Stomach (tissue), 9 donors: ENCODE measurements around the gene UGT1A5. TPM values are rescaled to one million over a fixed set of nuclear protein-coding genes. Genes with fewer than 3 reads are reported as not detected.

ENCODE experiments used
- DNase-seq, 2 donors: peaks; one replicate each; pipeline versions ENCODE4 v3.0.0 to v3.0.0-alpha.2; 2013 to 2019
- H3K27ac ChIP-seq, 5 donors: fragments of 200-600 bp in 4 of 5; sonication (generic) in 4 of 5; one replicate each; pipeline ENCODE4 v1.5.1; 2013 to 2019; ENCODE audit warnings: mild to moderate bottlenecking in 1 of 5, moderate library complexity in 1 of 5
- H3K27me3 ChIP-seq, 3 donors: fragments of 200-600 bp; sonication (generic); one replicate each; pipeline ENCODE4 v1.5.1; 2017 to 2019; ENCODE audit warnings: mixed run types in 1 of 3
- H3K36me3 ChIP-seq, 4 donors: fragments of 200-600 bp; sonication (generic); 1 replicate in 3 of 4; 2 replicates in 1 of 4; pipeline ENCODE4 v1.5.1; 2016 to 2019
- H3K4me1 ChIP-seq, 4 donors: fragments of 200-600 bp; sonication (generic); one replicate each; pipeline ENCODE4 v1.5.1; 2016 to 2019
- H3K4me3 ChIP-seq, 4 donors: fragments of 200-600 bp; sonication (generic) in 3 of 4; one replicate each; pipeline ENCODE4 v1.5.1; 2016 to 2019; ENCODE audit warnings: mild to moderate bottlenecking in 1 of 4
- H3K9me3 ChIP-seq, 4 donors: fragments of 200-600 bp; sonication (generic); one replicate each; pipeline ENCODE4 v1.5.1; 2016 to 2019
- EP300 ChIP-seq: sonication (generic); formaldehyde crosslinking; IDR thresholded peaks from one replicate; pipeline ENCODE4 v1.6.1; 2017; ENCODE audit warnings: antibody characterized with exemption
- POLR2A ChIP-seq, 4 donors: fragments of 450-650 bp; IDR thresholded peaks; one replicate each; pipeline ENCODE4 v1.6.1; 2016; ENCODE audit warnings: antibody characterized with exemption in 4 of 4, control low read depth in 2 of 4, mild to moderate bottlenecking in 1 of 4, moderate library complexity in 1 of 4
- POLR2AphosphoS5 ChIP-seq, 3 donors: sonication (generic); formaldehyde crosslinking; IDR thresholded peaks; one replicate each; pipeline ENCODE4 v1.6.1; 2016; ENCODE audit warnings: antibody characterized with exemption in 3 of 3
- WGBS, 5 donors: extraction: QIAGEN DNeasy Blood & Tissue Kit in 3 of 5; methylation state at CpG; one replicate each; pipeline versions ENCODE4 v1.1.5 to v1.1.7; 2013 to 2018; 5-methylcytosine and 5-hydroxymethylcytosine counted together
- intact Hi-C: fragments of 100-400 bp; cut with DNase I; formaldehyde crosslinking; loops from one replicate; pipeline ENCODE4 v1.15.1; 2023; ENCODE audit warnings: low total_unique reads
- polyA plus RNA-seq, 3 donors: library from polyadenylated mRNA; stranded (reverse); fragments of 200-250 nt; gene quantifications; one replicate each; pipeline ENCODE4 v1.2.3, GENCODE V29; 2013
- total RNA-seq, 5 donors: library from RNA; depleted of rRNA; stranded (reverse); fragments of >200 nt; gene quantifications; one replicate each; pipeline versions ENCODE4 v1.1.0 to v1.2.3, GENCODE V29; 2014 to 2016
- TF ChIP-seq, protein P1 (sequence below), 7 experiments: fragments of 450-650 bp in 4 of 7; fragments of 200-600 bp in 3 of 7; sonication (generic) in 3 of 7; IDR thresholded peaks; one replicate each; pipeline ENCODE4 v1.5.1; 2016 to 2019; ENCODE audit warnings: antibody characterized with exemption in 7 of 7, control low read depth in 2 of 7, mild to moderate bottlenecking in 1 of 7
- donor health status: healthy with polysubstance abuse.
- donor health status: Bipolar disorder and iron deficiency.
- donor health status: healthy.

The UGT1A5 gene
- total and polyA plus RNA-seq, 8 donors: 0.37 to 13.0 (median 1.7) TPM; not detected in 5

DNA sequence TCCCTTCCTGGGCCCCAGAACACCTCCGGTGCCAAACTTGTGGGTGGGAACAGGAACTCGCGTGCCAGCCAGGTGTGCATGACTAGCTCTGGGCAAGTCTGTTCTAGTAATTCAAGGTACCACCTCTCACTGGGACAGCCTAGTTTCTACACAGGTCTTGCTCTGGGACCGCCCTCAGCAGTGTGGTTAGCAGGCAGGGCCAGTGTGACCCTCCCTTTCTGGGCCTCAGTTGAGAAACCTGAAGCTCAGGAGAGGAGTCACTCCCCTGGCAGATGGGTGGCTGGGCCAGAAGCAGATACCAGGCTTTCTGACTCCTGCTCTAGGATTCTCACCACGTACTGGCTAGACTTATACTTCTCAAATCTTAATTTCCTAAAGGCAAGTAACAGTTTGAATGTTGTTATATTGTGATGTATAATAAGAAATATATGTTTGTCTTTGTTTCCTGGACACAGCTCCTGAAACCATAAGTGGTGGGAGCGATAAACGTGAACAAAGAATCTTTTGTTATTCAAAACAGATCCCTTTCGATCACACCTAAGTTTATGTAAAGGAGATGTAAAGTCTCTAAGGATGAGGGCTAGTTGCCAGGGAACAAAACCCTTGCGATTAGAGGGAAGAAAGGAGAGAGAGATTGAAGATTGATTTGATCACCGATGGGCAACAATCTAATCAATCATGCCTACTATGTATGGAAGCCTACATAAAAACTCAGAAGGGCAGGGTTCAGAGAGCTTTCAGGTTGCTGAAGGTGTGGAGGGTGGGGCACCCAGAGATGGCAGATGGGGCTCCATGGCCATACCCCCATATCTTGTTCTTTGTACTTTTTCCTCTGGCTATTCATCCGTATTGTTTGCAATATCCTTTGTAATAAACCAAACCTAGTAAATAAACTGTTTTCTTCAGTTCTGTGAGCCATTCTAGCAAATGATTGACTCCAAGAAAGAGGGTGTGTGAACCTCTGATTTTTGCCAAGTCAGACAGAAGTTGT is 21.0 kb upstream of the UGT1A5 start:
- peak overlapping the region in 2 of 4 donors; percentile 12 to 38 for H3K4me3 ChIP-seq
- WGBS, 5 donors: 32 to 55% (median 47%) methylated on average over 10 to 11 of the region's 11 CpGs
- no peaks in the 10 kb centered on the region for H3K27me3 ChIP-seq
- H3K27ac ChIP-seq: peak overlapping the region; percentile 64 to 82 (median 76)
- TF ChIP-seq, protein P1, sequence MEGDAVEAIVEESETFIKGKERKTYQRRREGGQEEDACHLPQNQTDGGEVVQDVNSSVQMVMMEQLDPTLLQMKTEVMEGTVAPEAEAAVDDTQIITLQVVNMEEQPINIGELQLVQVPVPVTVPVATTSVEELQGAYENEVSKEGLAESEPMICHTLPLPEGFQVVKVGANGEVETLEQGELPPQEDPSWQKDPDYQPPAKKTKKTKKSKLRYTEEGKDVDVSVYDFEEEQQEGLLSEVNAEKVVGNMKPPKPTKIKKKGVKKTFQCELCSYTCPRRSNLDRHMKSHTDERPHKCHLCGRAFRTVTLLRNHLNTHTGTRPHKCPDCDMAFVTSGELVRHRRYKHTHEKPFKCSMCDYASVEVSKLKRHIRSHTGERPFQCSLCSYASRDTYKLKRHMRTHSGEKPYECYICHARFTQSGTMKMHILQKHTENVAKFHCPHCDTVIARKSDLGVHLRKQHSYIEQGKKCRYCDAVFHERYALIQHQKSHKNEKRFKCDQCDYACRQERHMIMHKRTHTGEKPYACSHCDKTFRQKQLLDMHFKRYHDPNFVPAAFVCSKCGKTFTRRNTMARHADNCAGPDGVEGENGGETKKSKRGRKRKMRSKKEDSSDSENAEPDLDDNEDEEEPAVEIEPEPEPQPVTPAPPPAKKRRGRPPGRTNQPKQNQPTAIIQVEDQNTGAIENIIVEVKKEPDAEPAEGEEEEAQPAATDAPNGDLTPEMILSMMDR (IDR thresholded peaks at IDR 0.05): no peak
- TF ChIP-seq POLR2A (IDR thresholded peaks at IDR 0.05) (peak in 1 of 4 donors; percentile 53), POLR2AphosphoS5 (IDR thresholded peaks at IDR 0.05) (peak in 2 of 3 donors; percentile 75 to 79)
- no peaks in the 10 kb centered on the region for H3K36me3 ChIP-seq
- peaks cover 0 to 31% (median 17%) of the 10 kb centered on the region in 4 donors for H3K4me1 ChIP-seq
- DNase-seq: peak; percentile 46 to 75
- intact Hi-C loops: no loop called here
- H3K9me3 ChIP-seq: no peaks in the 10 kb centered on the region

DNA sequence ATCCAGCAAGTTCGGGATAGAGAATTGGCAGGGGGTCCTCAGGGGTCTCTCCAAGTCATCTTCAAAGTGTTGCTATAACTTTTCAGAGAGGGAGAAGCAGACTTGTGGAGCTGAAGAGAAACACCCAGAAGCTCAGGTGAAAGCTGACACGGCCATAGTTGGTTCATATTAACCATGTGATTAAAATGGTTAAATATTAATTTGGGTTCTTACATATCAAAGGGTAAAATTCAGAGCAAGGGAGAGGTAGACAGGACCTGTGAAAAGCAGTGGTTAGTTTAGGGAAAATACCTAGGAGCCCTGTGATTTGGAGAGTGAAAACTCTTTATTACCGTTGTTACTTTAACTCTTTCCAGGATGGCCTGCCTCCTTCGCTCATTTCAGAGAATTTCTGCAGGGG is 20.1 kb upstream of the UGT1A5 start, which contains the start of gene UGT1A6:
UGT1A6 (plus strand) TSS at position 243 of the 400 bp plus-strand sequence; CDS start at position 358, 115 bp downstream.
- Histone ChIP-seq H3K9me3 (no peaks in the 10 kb centered on the region), H3K27me3 (no peaks in the 10 kb centered on the region), H3K4me1 (peaks cover 0 to 31% (median 17%) of the 10 kb centered on the region in 4 donors), H3K36me3 (no peaks in the 10 kb centered on the region), H3K4me3 (peak within 1 kb of the TSS in 3 of 4 donors; percentile 23 to 38 (median 30)), H3K27ac (peak within 1 kb of the TSS; percentile 64 to 86 (median 76))
- 35 to 62% (median 39%) methylated on average over 4 of the region's 4 CpGs for WGBS, 5 donors
- intact Hi-C loops: no loop called here
- no peak for TF ChIP-seq POLR2AphosphoS5 (IDR thresholded peaks at IDR 0.05)
- peak in 1 of 2 donors; percentile 12 for DNase-seq

DNA sequence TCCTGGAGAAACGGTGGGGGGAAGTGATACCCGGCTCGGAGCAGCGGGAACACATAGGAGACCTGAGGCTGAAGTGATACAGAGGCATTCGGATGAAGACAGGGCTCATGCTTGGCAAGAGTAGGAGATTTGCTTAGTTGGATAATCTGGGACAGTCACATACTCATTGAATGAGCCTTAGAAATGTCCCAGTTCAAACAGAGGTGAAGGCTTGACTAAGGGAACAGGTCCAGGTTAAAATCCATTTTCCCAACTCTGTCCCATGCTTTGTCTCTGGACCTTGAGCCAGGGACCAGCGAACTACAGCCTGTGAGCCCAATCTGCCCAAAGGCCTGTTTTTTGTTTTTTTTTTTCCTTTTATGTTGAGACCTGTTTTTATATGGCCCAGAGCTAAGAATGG is 18.7 kb upstream of the UGT1A5 start:
- H3K4me1 ChIP-seq: peaks cover 0 to 29% (median 17%) of the 10 kb centered on the region in 4 donors
- H3K36me3 ChIP-seq: no peaks in the 10 kb centered on the region
- H3K9me3 ChIP-seq: no peaks in the 10 kb centered on the region
- DNase-seq: no peak
- H3K27ac ChIP-seq: peak overlapping the region; percentile 52 to 82 (median 71)
- intact Hi-C loops: no loop called here
- 40 to 75% (median 68%) methylated on average over 6 of the region's 6 CpGs for WGBS, 5 donors
- peak overlapping the region in 3 of 4 donors; percentile 23 to 38 (median 30) for H3K4me3 ChIP-seq
- no peaks in the 10 kb centered on the region for H3K27me3 ChIP-seq
- TF ChIP-seq EP300 (no peak), POLR2A (IDR thresholded peaks at IDR 0.05) (no peak), POLR2AphosphoS5 (IDR thresholded peaks at IDR 0.05) (no peak)
- TF ChIP-seq, protein P1 (IDR thresholded peaks at IDR 0.05): no peak

DNA sequence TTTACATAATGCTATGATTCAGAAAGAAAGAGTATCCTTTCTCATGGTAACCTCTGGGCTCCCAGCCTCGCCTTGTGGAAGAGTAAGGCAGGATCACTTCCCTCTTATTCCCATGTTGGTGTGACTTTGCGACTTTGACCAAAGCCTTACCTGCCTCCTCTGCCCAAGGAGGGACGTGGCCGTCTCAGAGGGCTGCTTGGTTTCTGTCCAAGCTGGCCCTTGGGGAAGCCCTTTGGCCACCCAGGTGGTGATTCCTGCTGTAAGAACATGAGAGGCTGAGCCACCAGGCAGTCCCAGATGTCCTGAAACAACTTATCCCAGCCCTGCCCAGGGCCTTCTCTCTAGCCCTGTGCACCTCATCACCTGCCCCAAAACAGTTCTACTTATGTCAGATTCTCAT is 14.0 kb upstream of the UGT1A5 start:
- H3K27me3 ChIP-seq: no peaks in the 10 kb centered on the region
- intact Hi-C loops: no loop called here
- no peak overlapping the region for H3K4me3 ChIP-seq
- 74 to 90% (median 80%) methylated on average over 4 of the region's 4 CpGs for WGBS, 5 donors
- H3K4me1 ChIP-seq: peaks cover 0 to 13% (median 4%) of the 10 kb centered on the region in 4 donors
- peak overlapping the region; percentile 5 to 79 (median 76) for H3K27ac ChIP-seq
- no peak for DNase-seq
- H3K9me3 ChIP-seq: no peaks in the 10 kb centered on the region
- H3K36me3 ChIP-seq: no peaks in the 10 kb centered on the region
- TF ChIP-seq POLR2AphosphoS5 (IDR thresholded peaks at IDR 0.05): no peak
- TF ChIP-seq, protein P1 (IDR thresholded peaks at IDR 0.05): no peak
- TF ChIP-seq EP300: no peak
- TF ChIP-seq POLR2A (IDR thresholded peaks at IDR 0.05): no peak
